AG04449 (cell line): Measurements from ENCODE around the gene FCN3.
"Not testable (repeated sequence)": the region's sequence is repeated elsewhere in the genome, so short reads cannot be mapped to it uniquely, and the experiment has no call there.

ENCODE experiments used
- CTCF ChIA-PET: fragments of 350-600 bp; formaldehyde crosslinking; extraction: SDS; loops from one replicate; lab custom pipeline; 2021; ENCODE audit warnings: antibody characterized with exemption; lab: Yijun Ruan, JAX
- POLR2A ChIA-PET: fragments of 400-600, 350-600 bp; formaldehyde crosslinking; extraction: SDS; loops from one replicate; lab custom pipeline; 2020; ENCODE audit warnings: antibody characterized with exemption, inconsistent platforms; lab: Yijun Ruan, JAX
- DNase-seq: peaks from one replicate; pipeline ENCODE4 v3.0.0-alpha.2; 2010; ENCODE audit warnings: low read depth, low spot score
- H3K4me3 ChIP-seq: 2 replicates; pipeline ENCODE4 v1.5.1; 2011; ENCODE audit warnings: low read depth, mild to moderate bottlenecking, control low read depth, low read length
- CTCF ChIP-seq: IDR thresholded peaks from one replicate; pipeline ENCODE4 v1.5.1; 2011; ENCODE audit warnings: mild to moderate bottlenecking, moderate library complexity, low read length, control low read depth, inconsistent platforms; ENCODE audit not compliant: insufficient read depth; ENCODE audit errors: missing control alignments

FCN3 gene

GRCh38 chr1:27406362-27406680 is 31.7 kb upstream of the FCN3 start:
- H3K4me3 ChIP-seq = no peak overlapping the region
- ChIA-PET POLR2A (no interaction called here), CTCF (interaction anchor here (1.3 to 15.7 kb wide), 7 partner anchors 9 to 200 kb away, joined by 3 to 671 read pairs (median 22); no protein-coding TSS in a partner anchor)
- TF ChIP-seq CTCF = no peak
- DNase-seq = no peak

- not testable (repeated sequence) for DNase-seq, H3K4me3 ChIP-seq
- POLR2A ChIA-PET = interaction anchor here (0.7 kb wide), 2 partner anchors 10 to 81 kb away, joined by 3 read pairs; no protein-coding TSS in a partner anchor
- CTCF ChIA-PET = interaction anchor here (0.7 to 15.7 kb wide), 9 partner anchors 8 to 257 kb away, joined by 3 to 671 read pairs (median 6); no protein-coding TSS in a partner anchor
These were observed 31.2 kb upstream of the FCN3 start for GRCh38 chr1:27405598-27406361.

GRCh38 chr1:27405074-27405473 is 30.4 kb upstream of the FCN3 start:
- ChIA-PET POLR2A (interaction anchor here (0.7 kb wide), 2 partner anchors 10 to 81 kb away, joined by 3 read pairs; no protein-coding TSS in a partner anchor), CTCF (interaction anchor here (0.7 to 15.7 kb wide), 10 partner anchors 7 to 258 kb away, joined by 3 to 671 read pairs (median 6); no protein-coding TSS in a partner anchor)
- H3K4me3 ChIP-seq = no peak overlapping the region

GRCh38 chr1:27403931-27404330 is 29.3 kb upstream of the FCN3 start:
- POLR2A ChIA-PET = interaction anchor here (0.6 kb wide), 1 partner anchor 200 kb away, joined by 3 read pairs; the partner anchor contains the start of gene AHDC1
- no peak for DNase-seq
- H3K4me3 ChIP-seq = no peak overlapping the region
- CTCF ChIA-PET = interaction anchor here (0.6 to 15.7 kb wide), 13 partner anchors 8 to 204 kb away, joined by 3 to 671 read pairs (median 7); partner anchors contain the start of genes AHDC1 and WASF2
- TF ChIP-seq CTCF = no peak

More at GRCh38 chr1:27405074-27405473, 30.4 kb upstream of the FCN3 start:
- no peak for DNase-seq
- TF ChIP-seq CTCF = no peak

- H3K4me3 ChIP-seq = no peak overlapping the region
- POLR2A ChIA-PET = interaction anchor here (0.6 kb wide), 1 partner anchor 201 kb away, joined by 3 read pairs; the partner anchor contains the start of gene AHDC1
- TF ChIP-seq CTCF = peak; percentile 7
- no peak for DNase-seq
- CTCF ChIA-PET = interaction anchor here (1.0 to 15.7 kb wide), 15 partner anchors 9 to 263 kb away, joined by 3 to 671 read pairs (median 6); partner anchors contain the start of genes AHDC1 and WASF2
These were observed 28.6 kb upstream of the FCN3 start for GRCh38 chr1:27403065-27403726.

- no peak for DNase-seq
- peak; percentile 81 for TF ChIP-seq CTCF
- H3K4me3 ChIP-seq = no peak overlapping the region
- ChIA-PET POLR2A (no interaction called here), CTCF (interaction anchor here (0.9 to 15.7 kb wide), 17 partner anchors 8 to 264 kb away, joined by 3 to 671 read pairs (median 6); partner anchors contain the start of genes AHDC1 and WASF2)
These were observed 27.7 kb upstream of the FCN3 start for GRCh38 chr1:27402349-27402754.
